Measurements from ENCODE around the gene LAIR1.
A peak's percentile ranks its signal among the peaks of the same experiment; 100 is the strongest.

LAIR1 gene

GRCh38 chr19:54339646-54340358 is 24.9 kb downstream of the LAIR1 start:
- DNase-seq (ENCODE audit: low spot score): no peak
- TF ChIP-seq CTCF (IDR thresholded peaks at IDR 0.05): no peak
- no peak overlapping the region for H3K4me3 ChIP-seq
- no peak overlapping the region for H3K27ac ChIP-seq

- peak; percentile 55 for DNase-seq (ENCODE audit: low spot score)
- no peak for TF ChIP-seq CTCF (IDR thresholded peaks at IDR 0.05)
- no peak overlapping the region for H3K27ac ChIP-seq
- H3K4me3 ChIP-seq: no peak overlapping the region
Observed at GRCh38 chr19:54338521-54338920, 26.2 kb downstream of the LAIR1 start.

GRCh38 chr19:54337858-54338230 is 26.9 kb downstream of the LAIR1 start:
- Histone ChIP-seq H3K4me3 (no peak overlapping the region), H3K27ac (no peak overlapping the region)
- DNase-seq (ENCODE audit: low spot score): peak; percentile 45
- no peak for TF ChIP-seq CTCF (IDR thresholded peaks at IDR 0.05)

- no peak overlapping the region for H3K4me3 ChIP-seq
- DNase-seq (ENCODE audit: low spot score): peak; percentile 50
- TF ChIP-seq CTCF (IDR thresholded peaks at IDR 0.05): no peak
- no peak overlapping the region for H3K27ac ChIP-seq
Observed at GRCh38 chr19:54336893-54337857, 27.6 kb downstream of the LAIR1 start.

- Histone ChIP-seq H3K27ac (no peak overlapping the region), H3K4me3 (no peak overlapping the region)
- TF ChIP-seq CTCF (IDR thresholded peaks at IDR 0.05): no peak
- peak; percentile 65 for DNase-seq (ENCODE audit: low spot score)
Observed at GRCh38 chr19:54335979-54336892, 28.5 kb downstream of the LAIR1 start.

- H3K4me3 ChIP-seq: no peak overlapping the region
- TF ChIP-seq CTCF (IDR thresholded peaks at IDR 0.05): no peak
- H3K27ac ChIP-seq: no peak overlapping the region
- peak; percentile 29 for DNase-seq (ENCODE audit: low spot score)
Observed at GRCh38 chr19:54335164-54335563, 29.6 kb downstream of the LAIR1 start.
